ENCODE measurements around the gene IFI16. TPM values are rescaled to one million over a fixed set of nuclear protein-coding genes. Genes with fewer than 3 reads are reported as not detected.

IFI16 gene
- 100 to 1,000 TPM; 300 to 342 TPM for total RNA-seq

- Mint-ChIP-seq H3K4me3 (peak within 1 kb of the TSS; percentile 99), H3K4me1 (peaks cover 54% of the 10 kb centered on the region), H3K27me3 (no peaks in the 10 kb centered on the region), H3K36me3 (ENCODE audit: low read depth) (peaks cover 50% of the 10 kb centered on the region), H3K27ac (peak within 1 kb of the TSS; percentile 100), H3K9me3 (no peaks in the 10 kb centered on the region)
- DNase-seq = peak; percentile 84
- ChIA-PET POLR2A (interaction anchor here (0.6 to 3.0 kb wide), 2 partner anchors 66 to 123 kb away, joined by 3 to 35 read pairs; partner anchors contain the start of gene AIM2), CTCF (interaction anchor here (0.6 to 1.5 kb wide), 5 partner anchors 19 to 182 kb away, joined by 3 to 5 read pairs (median 4); no protein-coding TSS in a partner anchor)
These were observed at the start of gene IFI16 for GRCh38 chr1:159009704-159010361. TSS of gene IFI16 (plus strand) at chr1:159009907. CDS start at chr1:159014681, 4,774 bp downstream.

GRCh38 chr1:158961178-158961577 is 48.5 kb upstream of the IFI16 start:
- no peak overlapping the region for H3K4me3 Mint-ChIP-seq
- peaks cover 5% of the 10 kb centered on the region for H3K9me3 Mint-ChIP-seq
- POLR2A ChIA-PET = no interaction called here
- no peak for DNase-seq
- H3K4me1 Mint-ChIP-seq = no peaks in the 10 kb centered on the region
- H3K36me3 Mint-ChIP-seq (ENCODE audit: low read depth) = peaks cover 23% of the 10 kb centered on the region
- peaks cover 9% of the 10 kb centered on the region for H3K27me3 Mint-ChIP-seq
- H3K27ac Mint-ChIP-seq = no peak overlapping the region
- CTCF ChIA-PET = no interaction called here

- H3K9me3 Mint-ChIP-seq = peaks cover 8% of the 10 kb centered on the region
- H3K27ac Mint-ChIP-seq = no peak overlapping the region
- H3K4me3 Mint-ChIP-seq = no peak overlapping the region
- DNase-seq = no peak
- H3K36me3 Mint-ChIP-seq (ENCODE audit: low read depth) = peaks cover 25% of the 10 kb centered on the region
- CTCF ChIA-PET = interaction anchor here (0.9 to 1.3 kb wide), 2 partner anchors 12 to 22 kb away, joined by 3 to 5 read pairs; no protein-coding TSS in a partner anchor
- POLR2A ChIA-PET = no interaction called here
- H3K27me3 Mint-ChIP-seq = peaks cover 11% of the 10 kb centered on the region
- H3K4me1 Mint-ChIP-seq = no peaks in the 10 kb centered on the region
These were observed 46.7 kb upstream of the IFI16 start for GRCh38 chr1:158962983-158963382.

- ChIA-PET POLR2A (no interaction called here), CTCF (interaction anchor here (1.2 kb wide), 1 partner anchor 19 kb away, joined by 3 read pairs; no protein-coding TSS in a partner anchor)
- peaks cover 4% of the 10 kb centered on the region for H3K4me1 Mint-ChIP-seq
- peaks cover 5% of the 10 kb centered on the region for H3K36me3 Mint-ChIP-seq (ENCODE audit: low read depth)
- H3K9me3 Mint-ChIP-seq = peaks cover 9% of the 10 kb centered on the region
- no peak for DNase-seq
- H3K27ac Mint-ChIP-seq = no peak overlapping the region
- no peak overlapping the region for H3K4me3 Mint-ChIP-seq
- peaks cover 10% of the 10 kb centered on the region for H3K27me3 Mint-ChIP-seq
These were observed 40.5 kb upstream of the IFI16 start for GRCh38 chr1:158969166-158969565.

- POLR2A ChIA-PET = no interaction called here
- no peak for DNase-seq
- Mint-ChIP-seq H3K9me3 (peaks cover 9% of the 10 kb centered on the region), H3K36me3 (ENCODE audit: low read depth) (peaks cover 5% of the 10 kb centered on the region), H3K27me3 (peaks cover 7% of the 10 kb centered on the region), H3K4me3 (no peak overlapping the region), H3K4me1 (peaks cover 4% of the 10 kb centered on the region), H3K27ac (no peak overlapping the region)
- CTCF ChIA-PET = no interaction called here
These were observed 39.9 kb upstream of the IFI16 start for GRCh38 chr1:158969855-158970254.

- H3K9me3 Mint-ChIP-seq = peaks cover 4% of the 10 kb centered on the region
- DNase-seq = peak; percentile 12
- ChIA-PET CTCF (no interaction called here), POLR2A (no interaction called here)
- H3K27me3 Mint-ChIP-seq = no peaks in the 10 kb centered on the region
- no peak overlapping the region for H3K4me3 Mint-ChIP-seq
- no peak overlapping the region for H3K27ac Mint-ChIP-seq
- H3K4me1 Mint-ChIP-seq = peaks cover 4% of the 10 kb centered on the region
- peaks cover 6% of the 10 kb centered on the region for H3K36me3 Mint-ChIP-seq (ENCODE audit: low read depth)
These were observed 36.9 kb upstream of the IFI16 start for GRCh38 chr1:158972841-158973240.

- no peak overlapping the region for H3K27ac Mint-ChIP-seq
- no peaks in the 10 kb centered on the region for H3K4me1 Mint-ChIP-seq
- peaks cover 11% of the 10 kb centered on the region for H3K36me3 Mint-ChIP-seq (ENCODE audit: low read depth)
- ChIA-PET POLR2A (no interaction called here), CTCF (interaction anchor here (0.7 to 2.5 kb wide), 2 partner anchors 14 to 159 kb away, joined by 3 to 5 read pairs; no protein-coding TSS in a partner anchor)
- no peak overlapping the region for H3K4me3 Mint-ChIP-seq
- no peaks in the 10 kb centered on the region for H3K27me3 Mint-ChIP-seq
- no peak for DNase-seq
- H3K9me3 Mint-ChIP-seq = peaks cover 5% of the 10 kb centered on the region
These were observed 33.5 kb upstream of the IFI16 start for GRCh38 chr1:158976219-158976618.

GRCh38 chr1:158978730-158979129 is 31.0 kb upstream of the IFI16 start:
- DNase-seq = no peak
- ChIA-PET POLR2A (no interaction called here), CTCF (interaction anchor here (0.6 kb wide), 1 partner anchor 186 kb away, joined by 3 read pairs; no protein-coding TSS in a partner anchor)
- no peaks in the 10 kb centered on the region for H3K4me1 Mint-ChIP-seq
- no peak overlapping the region for H3K4me3 Mint-ChIP-seq
- no peak overlapping the region for H3K27ac Mint-ChIP-seq
- peaks cover 15% of the 10 kb centered on the region for H3K36me3 Mint-ChIP-seq (ENCODE audit: low read depth)
- H3K9me3 Mint-ChIP-seq = peaks cover 17% of the 10 kb centered on the region
- H3K27me3 Mint-ChIP-seq = peaks cover 6% of the 10 kb centered on the region

GRCh38 chr1:158979229-158979628 is 30.5 kb upstream of the IFI16 start:
- no peak for DNase-seq
- peaks cover 15% of the 10 kb centered on the region for H3K36me3 Mint-ChIP-seq (ENCODE audit: low read depth)
- no peak overlapping the region for H3K27ac Mint-ChIP-seq
- H3K4me3 Mint-ChIP-seq = no peak overlapping the region
- POLR2A ChIA-PET = no interaction called here
- peaks cover 17% of the 10 kb centered on the region for H3K9me3 Mint-ChIP-seq
- no peaks in the 10 kb centered on the region for H3K4me1 Mint-ChIP-seq
- peaks cover 6% of the 10 kb centered on the region for H3K27me3 Mint-ChIP-seq
- CTCF ChIA-PET = no interaction called here

GRCh38 chr1:158983235-158983634 is 26.5 kb upstream of the IFI16 start:
- Mint-ChIP-seq H3K4me1 (no peaks in the 10 kb centered on the region), H3K4me3 (no peak overlapping the region)

GRCh38 chr1:158984386-158984785 is 25.3 kb upstream of the IFI16 start:
- DNase-seq = no peak
- ChIA-PET CTCF (no interaction called here), POLR2A (no interaction called here)
- Mint-ChIP-seq H3K4me3 (no peak overlapping the region), H3K9me3 (peaks cover 17% of the 10 kb centered on the region), H3K4me1 (no peaks in the 10 kb centered on the region), H3K27ac (no peak overlapping the region), H3K27me3 (peaks cover 6% of the 10 kb centered on the region), H3K36me3 (ENCODE audit: low read depth) (peaks cover 10% of the 10 kb centered on the region)

More at GRCh38 chr1:158983235-158983634, 26.5 kb upstream of the IFI16 start:
- peaks cover 11% of the 10 kb centered on the region for H3K36me3 Mint-ChIP-seq (ENCODE audit: low read depth)
- no peak overlapping the region for H3K27ac Mint-ChIP-seq
- no peak for DNase-seq
- CTCF ChIA-PET = no interaction called here
- H3K9me3 Mint-ChIP-seq = peaks cover 17% of the 10 kb centered on the region
- POLR2A ChIA-PET = no interaction called here
- H3K27me3 Mint-ChIP-seq = peaks cover 6% of the 10 kb centered on the region

GRCh38 chr1:158989424-158989823 is 20.3 kb upstream of the IFI16 start:
- CTCF ChIA-PET = interaction anchor here (0.7 to 1.4 kb wide), 3 partner anchors 9 to 170 kb away, joined by 3 read pairs; no protein-coding TSS in a partner anchor
- Mint-ChIP-seq H3K4me3 (no peak overlapping the region), H3K36me3 (ENCODE audit: low read depth) (peaks cover 24% of the 10 kb centered on the region), H3K4me1 (no peaks in the 10 kb centered on the region), H3K27me3 (no peaks in the 10 kb centered on the region), H3K9me3 (peaks cover 21% of the 10 kb centered on the region), H3K27ac (no peak overlapping the region)
- no peak for DNase-seq
- POLR2A ChIA-PET = no interaction called here

- ChIA-PET POLR2A (no interaction called here), CTCF (no interaction called here)
- DNase-seq = no peak
- H3K27me3 Mint-ChIP-seq = no peaks in the 10 kb centered on the region
- H3K4me3 Mint-ChIP-seq = no peak overlapping the region
- H3K4me1 Mint-ChIP-seq = peaks cover 23% of the 10 kb centered on the region
- H3K9me3 Mint-ChIP-seq = peaks cover 30% of the 10 kb centered on the region
- no peak overlapping the region for H3K27ac Mint-ChIP-seq
- peaks cover 31% of the 10 kb centered on the region for H3K36me3 Mint-ChIP-seq (ENCODE audit: low read depth)
These were observed 16.9 kb upstream of the IFI16 start for GRCh38 chr1:158992787-158993312.
